Activated naive CD4-positive, alpha-beta T cell treated with anti-CD3 and anti-CD28 coated beads, Interleukin-2, amount 10 ng/mL, durations not matched to agents 5 hours and 36 hours (primary cell): Measurements from ENCODE around the gene RPL28. TPM values are rescaled to one million over a fixed set of nuclear protein-coding genes. Genes with fewer than 3 reads are reported as not detected.

Source experiments
- total RNA-seq, 2 experiments: library from RNA; stranded (reverse); gene quantifications; one replicate each; pipeline ENCODE4 v1.2.3, GENCODE V29; 2021

RPL28 gene
- total RNA-seq: 1,000 to 10,000 TPM; 3,962 to 3,998 TPM

GRCh38 chr19:55385724-55386492 is at the start of gene RPL28:
Gene RPL28 (plus strand): TSS chr19:55385932. CDS start chr19:55386358, 426 bp downstream.

GRCh38 chr19:55339105-55339888 is 46.4 kb upstream of the RPL28 start, which contains the start of gene KMT5C:
Gene KMT5C (plus strand): TSS chr19:55339876. CDS start chr19:55341937, 2,061 bp downstream.

GRCh38 chr19:55354698-55355212 is 31.0 kb upstream of the RPL28 start, which contains the start of gene COX6B2:
Gene COX6B2 (minus strand): TSS chr19:55354719. CDS start chr19:55354521, 198 bp downstream.

GRCh38 chr19:55362990-55363716 is 22.6 kb upstream of the RPL28 start, which contains the start of gene GARIN5B:
Gene GARIN5B (minus strand): TSS chr19:55363260. CDS start chr19:55363066, 194 bp downstream.

GRCh38 chr19:55370305-55370988 is 15.3 kb upstream of the RPL28 start, which contains the start of gene IL11:
Gene IL11 (minus strand): TSS chr19:55370463. CDS start chr19:55370310, 153 bp downstream.

GRCh38 chr19:55376241-55376933 is 9.3 kb upstream of the RPL28 start, which contains the start of gene TMEM190:
Gene TMEM190 (plus strand): TSS chr19:55376826. CDS start chr19:55376854, 28 bp downstream.

GRCh38 chr19:55384131-55384919 is 1.4 kb upstream of the RPL28 start, which contains the start of gene TMEM238:
Gene TMEM238 (minus strand): TSS chr19:55384292. CDS start chr19:55384259, 33 bp downstream.

GRCh38 chr19:55407550-55407799 is 21.7 kb downstream of the RPL28 start, which contains the start of gene UBE2S:
Gene UBE2S (minus strand): TSS chr19:55407788. CDS start chr19:55407589, 199 bp downstream.

GRCh38 chr19:55443045-55443823 is 57.5 kb downstream of the RPL28 start, which contains the start of gene SHISA7:
Gene SHISA7 (minus strand): TSS chr19:55443300. CDS start chr19:55442863, 437 bp downstream.

Other genes with a start within 250 kb of the RPL28 start
- gene TNNT1, start 236.7 kb upstream of the RPL28 start, total RNA-seq: not detected
- not detected for gene TNNI3, start 228.2 kb upstream of the RPL28 start, total RNA-seq
- gene DNAAF3, start 219.3 kb upstream of the RPL28 start, total RNA-seq: not detected
- gene SYT5, start 205.6 kb upstream of the RPL28 start, total RNA-seq: not detected
- gene PTPRH, start 176.4 kb upstream of the RPL28 start, total RNA-seq: not detected
- gene TMEM86B, start 157.2 kb upstream of the RPL28 start, total RNA-seq: 10 to 100 TPM; 11.7 to 14.0 TPM
- 100 to 1,000 TPM; 179 to 181 TPM for gene PPP6R1, start 126.9 kb upstream of the RPL28 start, total RNA-seq
- 10 to 100 TPM; 23.0 to 25.5 TPM for gene HSPBP1, start 105.8 kb upstream of the RPL28 start, total RNA-seq
- 1 to 10 TPM; 4.0 to 5.9 TPM for gene BRSK1, start 101.9 kb upstream of the RPL28 start, total RNA-seq
- gene TMEM150B, start 60.6 kb upstream of the RPL28 start, total RNA-seq: under 1 TPM in 1 of 2 experiments, not detected in 1; 0.29 TPM
- 10 to 100 TPM; 24.2 to 25.6 TPM for gene KMT5C, start 46.1 kb upstream of the RPL28 start, total RNA-seq
- under 1 TPM in 1 of 2 experiments, not detected in 1; 0.14 TPM for gene COX6B2, start 31.2 kb upstream of the RPL28 start, total RNA-seq
- not detected for gene GARIN5B, start 22.7 kb upstream of the RPL28 start, total RNA-seq
- gene IL11, start 15.5 kb upstream of the RPL28 start, total RNA-seq: under 1 TPM; 0.15 to 0.29 TPM
- not detected for gene TMEM190, start 9.1 kb upstream of the RPL28 start, total RNA-seq
- gene TMEM238, start 1.6 kb upstream of the RPL28 start, total RNA-seq: 10 to 100 TPM; 28.2 to 31.1 TPM
- 100 to 1,000 TPM; 146 to 148 TPM for gene UBE2S, start 21.9 kb downstream of the RPL28 start, total RNA-seq
- gene SHISA7, start 57.4 kb downstream of the RPL28 start, total RNA-seq: not detected
- 10 to 100 TPM; 15.7 to 16.6 TPM for gene ISOC2, start 75.7 kb downstream of the RPL28 start, total RNA-seq
- not detected for gene C19orf85, start 78.8 kb downstream of the RPL28 start, total RNA-seq
- 10 to 100 TPM in 1 of 2 experiments, 1 to 10 TPM in 1; 8.2 to 11.3 TPM for gene ZNF628, start 90.7 kb downstream of the RPL28 start, total RNA-seq
- gene NAT14, start 99.3 kb downstream of the RPL28 start, total RNA-seq: 1 to 10 TPM; 8.7 to 8.8 TPM
- under 1 TPM; 0.12 to 0.53 TPM for gene SSC5D, start 102.5 kb downstream of the RPL28 start, total RNA-seq
- gene SBK2, start 151.2 kb downstream of the RPL28 start, total RNA-seq: not detected
- gene SBK3, start 159.6 kb downstream of the RPL28 start, total RNA-seq: not detected
- 1 to 10 TPM; 6.4 to 7.8 TPM for gene ZNF579, start 194.9 kb downstream of the RPL28 start, total RNA-seq
- 10 to 100 TPM; 14.7 to 16.3 TPM for gene FIZ1, start 213.6 kb downstream of the RPL28 start, total RNA-seq
- 10 to 100 TPM; 33.7 to 35.0 TPM for gene ZNF524, start 214.4 kb downstream of the RPL28 start, total RNA-seq
- 10 to 100 TPM; 16.1 to 16.2 TPM for gene ZNF865, start 219.7 kb downstream of the RPL28 start, total RNA-seq
- gene ZNF784, start 238.6 kb downstream of the RPL28 start, total RNA-seq: 1 to 10 TPM; 7.2 to 8.1 TPM